Measurements from ENCODE around the gene PVALEF. TPM values are rescaled to one million over a fixed set of nuclear protein-coding genes. Genes with fewer than 3 reads are reported as not detected.

PVALEF gene
- total RNA-seq, 4 donors from 2014 or later: not detected

- Histone ChIP-seq H3K27me3 (no peaks in the 10 kb centered on the region), H3K9me3 (no peaks in the 10 kb centered on the region), H3K27ac (no peak overlapping the region), H3K4me1 (no peaks in the 10 kb centered on the region), H3K36me3 (no peaks in the 10 kb centered on the region), H3K4me3 (replicated peaks in 1 of 3) (no peak overlapping the region)
- DNase-seq: no peak
- TF ChIP-seq POLR2A (IDR thresholded peaks at IDR 0.05) (no peak), CTCF (IDR thresholded peaks at IDR 0.05) (no peak)
- intact Hi-C loops (cut with DNase I): no loop called here
- 77 to 85% methylated on average over 5 to 7 of the region's 8 CpGs for WGBS, 2 donors
Measured at GRCh38 chr17:81136366-81136765, 28.9 kb upstream of the PVALEF start.

GRCh38 chr17:81137248-81137647 lies 28.1 kb upstream of the PVALEF start:
- Histone ChIP-seq H3K4me1 (peaks cover 0 to 1% of the 10 kb centered on the region in 2 donors), H3K27ac (no peak overlapping the region), H3K27me3 (no peaks in the 10 kb centered on the region), H3K4me3 (replicated peaks in 1 of 3) (no peak overlapping the region), H3K36me3 (no peaks in the 10 kb centered on the region), H3K9me3 (no peaks in the 10 kb centered on the region)
- DNase-seq: no peak
- intact Hi-C loops (cut with DNase I): no loop called here
- WGBS, 2 donors: 74 to 87% methylated on average over 12 to 13 of the region's 13 CpGs
- no peak for TF ChIP-seq CTCF (IDR thresholded peaks at IDR 0.05)
- TF ChIP-seq POLR2A (IDR thresholded peaks at IDR 0.05): no peak

GRCh38 chr17:81138083-81138482 lies 27.2 kb upstream of the PVALEF start:
- Histone ChIP-seq H3K9me3 (no peaks in the 10 kb centered on the region), H3K27ac (no peak overlapping the region), H3K36me3 (no peaks in the 10 kb centered on the region), H3K4me3 (replicated peaks in 1 of 3) (no peak overlapping the region), H3K4me1 (peaks cover 0 to 9% of the 10 kb centered on the region in 2 donors), H3K27me3 (no peaks in the 10 kb centered on the region)
- intact Hi-C loops (cut with DNase I): no loop called here
- WGBS, 2 donors: 92 to 94% methylated on average over 15 of the region's 15 CpGs
- no peak for DNase-seq
- TF ChIP-seq POLR2A (IDR thresholded peaks at IDR 0.05) (no peak), CTCF (IDR thresholded peaks at IDR 0.05) (no peak)

GRCh38 chr17:81138500-81138899 lies 26.8 kb upstream of the PVALEF start:
- H3K9me3 ChIP-seq: no peaks in the 10 kb centered on the region
- no peak for DNase-seq
- peaks cover 0 to 9% of the 10 kb centered on the region in 2 donors for H3K4me1 ChIP-seq
- no peaks in the 10 kb centered on the region for H3K36me3 ChIP-seq
- 94 to 96% methylated on average over 25 of the region's 25 CpGs for WGBS, 2 donors
- H3K4me3 ChIP-seq (replicated peaks in 1 of 3): no peak overlapping the region
- intact Hi-C loops (cut with DNase I): no loop called here
- TF ChIP-seq POLR2A (IDR thresholded peaks at IDR 0.05) (no peak), CTCF (IDR thresholded peaks at IDR 0.05) (no peak)
- H3K27ac ChIP-seq: no peak overlapping the region
- H3K27me3 ChIP-seq: no peaks in the 10 kb centered on the region

GRCh38 chr17:81139428-81139827 lies 25.9 kb upstream of the PVALEF start:
- H3K27ac ChIP-seq: no peak overlapping the region
- H3K27me3 ChIP-seq: no peaks in the 10 kb centered on the region
- WGBS, 2 donors: 82 to 93% methylated on average over 7 to 8 of the region's 8 CpGs
- H3K4me3 ChIP-seq (replicated peaks in 1 of 3): no peak overlapping the region
- no peaks in the 10 kb centered on the region for H3K9me3 ChIP-seq
- TF ChIP-seq POLR2A (IDR thresholded peaks at IDR 0.05): no peak
- TF ChIP-seq CTCF (IDR thresholded peaks at IDR 0.05): no peak
- no peaks in the 10 kb centered on the region for H3K36me3 ChIP-seq
- DNase-seq: no peak
- peaks cover 0 to 9% of the 10 kb centered on the region in 2 donors for H3K4me1 ChIP-seq
- intact Hi-C loops (cut with DNase I): no loop called here
